ENCODE results near the gene TUBB1.

Gene TUBB1

DNA sequence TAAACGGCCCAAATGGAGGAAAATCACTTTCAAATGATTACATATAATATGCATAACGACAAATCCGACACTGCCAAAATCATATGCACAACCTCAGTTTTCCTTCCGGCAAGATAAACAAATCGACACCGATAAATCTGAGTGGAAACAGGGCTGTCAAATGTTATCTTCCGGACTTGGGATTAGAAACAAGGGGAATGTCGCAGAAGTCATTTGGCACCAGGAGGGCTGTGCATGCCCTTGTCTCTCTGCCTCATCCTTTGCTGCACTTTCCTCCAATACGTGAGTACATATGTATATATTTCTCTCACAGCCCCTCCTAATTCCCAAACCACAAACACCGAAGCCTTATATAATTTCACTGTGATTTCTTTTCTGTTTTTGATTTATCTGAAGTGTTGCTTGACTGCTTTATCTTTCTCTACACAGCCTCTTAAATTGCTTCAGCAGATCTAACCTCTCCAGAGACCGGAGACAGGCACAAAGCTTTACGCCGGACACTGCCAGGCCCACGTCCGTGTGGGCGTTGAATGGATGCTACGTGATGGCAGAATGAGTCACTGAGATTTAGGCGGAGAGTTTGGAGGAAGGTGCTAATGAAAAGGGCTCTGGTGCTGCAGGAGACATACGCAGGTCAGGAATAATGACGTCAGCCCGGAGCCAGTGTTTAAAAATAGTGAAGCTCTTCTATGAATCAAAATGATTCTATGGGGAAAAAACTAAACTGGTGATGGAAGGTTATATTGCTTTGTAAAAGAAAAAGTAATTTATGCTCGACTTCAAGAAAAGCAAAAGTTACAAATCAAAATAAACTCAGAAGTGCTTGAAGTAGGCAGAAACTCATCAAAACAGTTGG is 44.4 kb downstream of the TUBB1 start:
- no peak overlapping the region for H3K4me3 ChIP-seq (ENCODE audit: low read depth, low read length)

DNA sequence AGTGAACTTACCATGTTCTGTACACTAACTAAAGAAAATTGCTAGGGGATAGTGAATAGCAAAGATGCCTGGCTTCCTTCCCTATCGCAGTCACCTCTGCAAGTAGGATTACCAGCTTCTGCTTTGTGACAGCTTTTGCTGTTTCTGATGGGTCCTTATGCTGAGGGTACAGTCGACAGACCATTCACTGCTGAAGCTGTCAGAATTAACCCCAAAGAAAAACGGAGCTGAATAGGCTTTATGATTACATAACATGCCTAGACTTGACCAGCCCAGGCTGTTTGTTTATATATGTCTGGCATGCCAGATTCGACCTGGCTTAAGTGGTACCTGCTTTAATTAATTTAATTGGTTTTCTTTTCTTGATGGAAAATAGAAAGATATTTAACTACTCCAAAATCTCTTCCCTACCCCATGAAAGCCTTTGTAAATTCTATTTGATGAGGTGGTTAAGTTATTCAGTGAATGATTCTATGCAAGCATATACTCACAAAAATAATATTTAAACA is 45.0 kb downstream of the TUBB1 start:
- no peak overlapping the region for H3K4me3 ChIP-seq (ENCODE audit: low read depth, low read length)
- no peak for DNase-seq (ENCODE audit: low read depth)

More for the DNA sequence above, 44.4 kb downstream of the TUBB1 start:
- peak; percentile 76 for DNase-seq (ENCODE audit: low read depth)

DNA sequence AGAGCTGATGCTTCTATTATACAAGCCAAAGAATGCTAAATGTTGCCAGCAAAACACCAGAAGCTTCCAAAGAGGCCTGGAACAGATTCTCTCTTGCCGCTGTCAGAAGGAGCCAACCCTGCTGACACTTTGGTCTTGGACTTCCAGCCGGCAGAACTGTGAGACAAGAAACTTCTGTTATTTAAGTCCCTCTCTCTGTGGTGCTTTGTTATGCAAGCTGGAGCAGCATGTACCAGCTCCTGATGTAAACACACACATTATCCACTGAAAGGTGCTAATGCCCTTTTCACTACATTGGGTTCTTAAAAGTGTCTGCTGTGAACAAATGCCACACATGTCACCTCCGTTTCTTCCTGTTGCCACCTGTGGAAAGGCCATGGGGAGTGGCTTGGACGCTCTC is 49.3 kb downstream of the TUBB1 start:
- no peak for DNase-seq (ENCODE audit: low read depth)
- no peak overlapping the region for H3K4me3 ChIP-seq (ENCODE audit: low read depth, low read length)

DNA sequence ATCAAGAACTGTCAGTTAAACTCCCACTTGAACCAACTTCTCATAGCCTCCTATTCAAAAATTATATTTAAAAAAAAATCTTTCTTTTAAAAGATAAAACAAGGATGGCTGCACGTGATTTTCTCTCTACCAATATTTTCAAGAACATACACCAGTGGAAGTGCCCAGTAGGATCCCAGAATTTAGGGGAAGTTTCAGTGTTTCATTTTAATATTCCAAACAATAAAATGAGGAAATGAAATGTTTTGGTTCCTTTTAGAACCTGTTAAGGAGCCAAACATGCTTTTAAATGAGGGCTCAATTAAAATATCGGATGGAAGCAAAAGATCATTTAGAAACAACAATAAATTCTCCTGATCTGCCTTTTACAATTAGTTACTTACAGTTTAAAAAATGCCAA is 49.8 kb downstream of the TUBB1 start:
- DNase-seq (ENCODE audit: low read depth): no peak

DNA sequence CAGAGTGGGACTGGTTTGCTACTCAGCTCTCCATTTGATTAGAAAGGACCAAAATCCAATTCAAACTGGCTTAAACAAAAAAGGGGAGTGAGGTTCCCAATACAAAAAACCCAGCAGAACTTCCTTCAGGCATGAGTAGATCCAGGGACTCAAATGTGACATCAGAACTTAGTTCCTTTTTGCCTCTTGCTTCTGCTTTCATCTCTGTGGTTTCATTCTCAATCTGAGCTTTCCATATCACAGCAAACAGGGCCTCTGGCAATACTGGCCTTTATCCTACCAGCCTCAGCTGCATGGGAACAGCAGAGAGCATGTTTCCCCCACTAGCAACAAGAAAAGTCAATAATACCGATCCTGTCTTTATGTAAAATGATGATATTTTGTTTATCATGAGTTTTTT is 52.0 kb downstream of the TUBB1 start:
- DNase-seq (ENCODE audit: low read depth): no peak
- H3K4me3 ChIP-seq (ENCODE audit: low read depth, low read length): no peak overlapping the region

More for the DNA sequence above, 49.8 kb downstream of the TUBB1 start:
- H3K4me3 ChIP-seq (ENCODE audit: low read depth, low read length): no peak overlapping the region

DNA sequence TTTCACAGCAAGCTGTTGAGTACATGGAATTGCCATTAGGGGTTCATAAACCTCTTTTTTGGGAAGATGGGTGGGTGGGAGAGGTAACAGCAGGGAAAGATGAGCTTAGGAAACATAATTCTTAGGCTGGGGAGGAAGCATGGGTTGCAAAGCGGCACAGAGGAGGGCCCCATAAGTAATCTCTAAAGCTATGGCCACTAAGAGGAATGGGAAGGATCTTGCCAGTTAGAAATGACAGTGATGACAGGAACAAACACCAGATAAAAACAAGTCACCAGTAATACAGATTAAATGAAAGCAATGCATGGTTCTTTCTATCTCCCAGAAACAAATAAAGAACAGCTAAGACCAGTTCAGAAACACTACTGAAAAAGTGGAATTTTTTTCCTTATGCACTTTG is 54.4 kb downstream of the TUBB1 start:
- no peak overlapping the region for H3K4me3 ChIP-seq (ENCODE audit: low read depth, low read length)
- DNase-seq (ENCODE audit: low read depth): no peak

DNA sequence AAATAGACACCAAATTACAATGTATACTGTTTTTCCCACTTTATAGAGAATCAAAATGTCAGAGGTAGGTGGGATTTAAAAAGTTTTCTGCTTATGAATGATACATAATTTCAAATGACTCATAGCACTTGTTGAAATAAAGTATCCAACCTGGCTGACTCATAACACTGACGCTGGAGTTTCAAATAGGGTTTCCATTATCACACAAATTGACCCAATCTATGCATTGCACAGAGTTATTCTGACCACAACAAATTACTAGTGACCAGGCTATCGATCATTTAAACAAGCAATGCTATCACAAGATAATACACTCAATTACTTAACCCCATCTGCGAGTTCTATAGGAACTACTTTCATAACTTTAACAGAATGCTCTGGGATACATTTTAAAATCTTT is 55.2 kb downstream of the TUBB1 start:
- DNase-seq (ENCODE audit: low read depth): no peak
- no peak overlapping the region for H3K4me3 ChIP-seq (ENCODE audit: low read depth, low read length)

DNA sequence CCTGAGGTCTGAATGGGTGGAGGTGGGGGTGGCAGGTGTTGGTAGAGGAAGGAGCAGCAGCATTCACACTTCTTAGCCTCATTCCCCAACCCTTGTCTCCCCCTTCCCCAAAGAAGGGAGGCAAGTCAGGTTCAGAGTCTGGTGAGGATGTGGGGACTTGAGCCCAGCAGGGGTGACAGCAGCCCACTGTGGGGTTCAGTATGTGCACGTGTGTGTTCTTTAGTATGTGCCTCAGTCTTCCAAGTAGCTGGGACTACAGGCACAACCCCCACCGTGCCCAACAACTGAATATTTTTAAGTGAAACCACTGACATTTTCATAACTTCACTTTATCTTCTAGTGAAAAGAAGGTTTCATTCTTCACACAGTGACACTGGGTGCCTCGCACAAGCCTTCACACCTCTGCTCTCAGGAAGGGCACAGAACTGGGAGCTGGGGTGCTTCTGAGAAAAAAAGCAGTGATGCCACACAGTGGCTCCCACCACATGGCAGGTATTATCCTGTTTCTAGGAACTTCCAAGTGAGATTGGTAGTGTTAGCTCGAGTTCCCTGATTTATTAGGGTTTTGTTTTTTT is 56.8 kb downstream of the TUBB1 start:
- no peak for DNase-seq (ENCODE audit: low read depth)
- no peak overlapping the region for H3K4me3 ChIP-seq (ENCODE audit: low read depth, low read length)
